Stomach smooth muscle (tissue), 2 donors: Measurements from ENCODE around the gene BANP.
"Not testable (repeated sequence)": the region's sequence is repeated elsewhere in the genome, so short reads cannot be mapped to it uniquely, and the experiment has no call there.

ENCODE experiments used
- H3K27ac ChIP-seq: one replicate; pipeline ENCODE4 v1.7.0; 2013; ENCODE audit warnings: mild to moderate bottlenecking, low read length, inconsistent platforms
- H3K27me3 ChIP-seq, 2 donors: one replicate each; pipeline ENCODE4 v1.7.0; 2013; ENCODE audit warnings: low read length in 2 of 2; ENCODE audit not compliant: insufficient read depth in 2 of 2, control insufficient read depth in 1 of 2
- H3K36me3 ChIP-seq, 2 donors: one replicate each; pipeline ENCODE4 v1.7.0; 2013; ENCODE audit warnings: low read length in 2 of 2; ENCODE audit not compliant: control insufficient read depth in 2 of 2, insufficient read depth in 2 of 2
- H3K4me1 ChIP-seq: one replicate; pipeline ENCODE4 v1.7.0; 2013; ENCODE audit warnings: low read length; ENCODE audit not compliant: control insufficient read depth, insufficient read depth
- H3K4me3 ChIP-seq, 2 donors: one replicate each; pipeline ENCODE4 v1.7.0; 2013; ENCODE audit warnings: low read length in 2 of 2
- H3K9ac ChIP-seq, 2 donors: one replicate each; pipeline ENCODE4 v1.7.0; 2013; ENCODE audit warnings: low read length in 2 of 2, mild to moderate bottlenecking in 1 of 2
- H3K9me3 ChIP-seq, 2 donors: one replicate each; pipeline ENCODE4 v1.7.0; 2013; ENCODE audit warnings: low read length in 2 of 2; ENCODE audit not compliant: control insufficient read depth in 2 of 2
- donor health status: healthy.
- donor health status: Pancreatic carcinoma.

The BANP gene

GRCh38 chr16:88035884-88036639 is 84.8 kb downstream of the BANP start:
- peaks cover 0 to 12% of the 10 kb centered on the region in 2 donors for H3K36me3 ChIP-seq
- H3K27me3 ChIP-seq, H3K4me3 ChIP-seq, H3K9ac ChIP-seq, H3K4me1 ChIP-seq, H3K27ac ChIP-seq, H3K9me3 ChIP-seq: not testable (repeated sequence)

- H3K36me3 ChIP-seq, result peaks cover 0 to 12% of the 10 kb centered on the region in 2 donors
- not testable (repeated sequence) for H3K4me3 ChIP-seq, H3K9ac ChIP-seq, H3K9me3 ChIP-seq, H3K4me1 ChIP-seq, H3K27me3 ChIP-seq, H3K27ac ChIP-seq
Measured at GRCh38 chr16:88036640-88036996, 85.4 kb downstream of the BANP start.

GRCh38 chr16:88037359-88037758 is 86.1 kb downstream of the BANP start:
- peaks cover 0 to 12% of the 10 kb centered on the region in 2 donors for H3K36me3 ChIP-seq
- not testable (repeated sequence) for H3K4me3 ChIP-seq, H3K9ac ChIP-seq

GRCh38 chr16:88037876-88038525 is 86.8 kb downstream of the BANP start:
- H3K9me3 ChIP-seq, H3K9ac ChIP-seq: not testable (repeated sequence)

More at GRCh38 chr16:88037359-88037758, 86.1 kb downstream of the BANP start:
- H3K27me3 ChIP-seq, H3K27ac ChIP-seq, H3K9me3 ChIP-seq, H3K4me1 ChIP-seq: not testable (repeated sequence)

GRCh38 chr16:88038526-88038908 is 87.3 kb downstream of the BANP start:
- not testable (repeated sequence) for H3K4me1 ChIP-seq, H3K27ac ChIP-seq, H3K4me3 ChIP-seq, H3K27me3 ChIP-seq, H3K9me3 ChIP-seq, H3K9ac ChIP-seq
- H3K36me3 ChIP-seq, result peaks cover 0 to 12% of the 10 kb centered on the region in 2 donors

More at GRCh38 chr16:88037876-88038525, 86.8 kb downstream of the BANP start:
- not testable (repeated sequence) for H3K4me3 ChIP-seq, H3K27ac ChIP-seq, H3K4me1 ChIP-seq, H3K27me3 ChIP-seq
- H3K36me3 ChIP-seq, result peaks cover 0 to 12% of the 10 kb centered on the region in 2 donors

GRCh38 chr16:88039591-88039990 is 88.4 kb downstream of the BANP start:
- no peaks in the 10 kb centered on the region for H3K9me3 ChIP-seq
- no peaks in the 10 kb centered on the region for H3K4me1 ChIP-seq
- H3K36me3 ChIP-seq, result peaks cover 0 to 11% of the 10 kb centered on the region in 2 donors
- no peaks in the 10 kb centered on the region for H3K27me3 ChIP-seq
- H3K9ac ChIP-seq, result no peak overlapping the region
- no peak overlapping the region for H3K4me3 ChIP-seq
- H3K27ac ChIP-seq, result no peak overlapping the region

- not testable (repeated sequence) for H3K9ac ChIP-seq, H3K9me3 ChIP-seq, H3K27me3 ChIP-seq, H3K27ac ChIP-seq, H3K4me1 ChIP-seq, H3K4me3 ChIP-seq, H3K36me3 ChIP-seq
Measured at GRCh38 chr16:88040196-88040876, 89.1 kb downstream of the BANP start.

GRCh38 chr16:88040877-88041244 is 89.6 kb downstream of the BANP start:
- H3K36me3 ChIP-seq, H3K9me3 ChIP-seq, H3K27me3 ChIP-seq, H3K4me3 ChIP-seq, H3K4me1 ChIP-seq, H3K27ac ChIP-seq, H3K9ac ChIP-seq: not testable (repeated sequence)

- not testable (repeated sequence) for H3K27ac ChIP-seq, H3K4me1 ChIP-seq, H3K27me3 ChIP-seq, H3K4me3 ChIP-seq, H3K9me3 ChIP-seq, H3K36me3 ChIP-seq, H3K9ac ChIP-seq
Measured at GRCh38 chr16:88041506-88041905, 90.3 kb downstream of the BANP start.

- not testable (repeated sequence) for H3K9me3 ChIP-seq, H3K27ac ChIP-seq, H3K27me3 ChIP-seq, H3K36me3 ChIP-seq, H3K4me3 ChIP-seq, H3K4me1 ChIP-seq, H3K9ac ChIP-seq
Measured at GRCh38 chr16:88041986-88042562, 90.8 kb downstream of the BANP start.
